Esophagus squamous epithelium (tissue), 4 donors: ENCODE measurements around the gene TMEM44.

Experiments used
- POLR2A ChIP-seq, 4 donors: fragments of 450-650 bp; IDR thresholded peaks; one replicate each; pipeline ENCODE4 v1.6.1; 2017; ENCODE audit warnings: antibody characterized with exemption in 4 of 4, mild to moderate bottlenecking in 4 of 4, moderate library complexity in 3 of 4
- TF ChIP-seq, protein P1 (sequence below), 6 experiments: fragments of 450-650 bp in 4 of 6; fragments of 200-600 bp in 2 of 6; sonication (generic) in 2 of 6; IDR thresholded peaks; one replicate each; pipeline ENCODE4 v1.5.1; 2016 to 2019; ENCODE audit warnings: antibody characterized with exemption in 6 of 6, mild to moderate bottlenecking in 4 of 6, moderate library complexity in 4 of 6

DNA sequence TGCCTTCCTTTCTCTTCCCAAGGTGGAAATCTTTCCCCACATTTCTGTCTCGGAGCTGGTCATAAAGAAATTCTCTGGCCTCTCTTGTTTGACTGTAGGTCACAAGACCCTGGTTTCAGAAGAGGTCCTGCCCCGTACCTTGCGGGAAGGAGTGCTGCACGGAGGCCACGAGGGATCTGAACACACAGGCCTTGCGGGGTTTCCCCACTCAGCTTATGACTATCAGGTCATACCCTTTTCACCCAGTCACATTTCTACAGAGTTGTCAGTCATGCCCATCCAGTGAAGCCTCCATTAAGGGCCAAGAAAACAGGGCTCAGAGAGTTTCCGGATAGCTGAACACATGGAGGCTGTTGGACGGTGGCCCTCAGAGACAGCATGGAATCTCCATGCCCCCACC lies 91.7 kb downstream of the TMEM44 start:
- TF ChIP-seq, protein P1, sequence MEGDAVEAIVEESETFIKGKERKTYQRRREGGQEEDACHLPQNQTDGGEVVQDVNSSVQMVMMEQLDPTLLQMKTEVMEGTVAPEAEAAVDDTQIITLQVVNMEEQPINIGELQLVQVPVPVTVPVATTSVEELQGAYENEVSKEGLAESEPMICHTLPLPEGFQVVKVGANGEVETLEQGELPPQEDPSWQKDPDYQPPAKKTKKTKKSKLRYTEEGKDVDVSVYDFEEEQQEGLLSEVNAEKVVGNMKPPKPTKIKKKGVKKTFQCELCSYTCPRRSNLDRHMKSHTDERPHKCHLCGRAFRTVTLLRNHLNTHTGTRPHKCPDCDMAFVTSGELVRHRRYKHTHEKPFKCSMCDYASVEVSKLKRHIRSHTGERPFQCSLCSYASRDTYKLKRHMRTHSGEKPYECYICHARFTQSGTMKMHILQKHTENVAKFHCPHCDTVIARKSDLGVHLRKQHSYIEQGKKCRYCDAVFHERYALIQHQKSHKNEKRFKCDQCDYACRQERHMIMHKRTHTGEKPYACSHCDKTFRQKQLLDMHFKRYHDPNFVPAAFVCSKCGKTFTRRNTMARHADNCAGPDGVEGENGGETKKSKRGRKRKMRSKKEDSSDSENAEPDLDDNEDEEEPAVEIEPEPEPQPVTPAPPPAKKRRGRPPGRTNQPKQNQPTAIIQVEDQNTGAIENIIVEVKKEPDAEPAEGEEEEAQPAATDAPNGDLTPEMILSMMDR (IDR thresholded peaks at IDR 0.05), result no peak
- no peak for TF ChIP-seq POLR2A (IDR thresholded peaks at IDR 0.05)
